ENCODE data around the gene ITGA1. TPM values are rescaled to one million over a fixed set of nuclear protein-coding genes. Genes with fewer than 3 reads are reported as not detected.

Gene ITGA1
- total and polyA plus RNA-seq, 2 of the 8 experiments (the other 6 are each of a cell fraction or from before 2014, with no cell fraction given): 2.3 to 9.0 TPM

GRCh38 chr5:52898961-52899680, 111.4 kb downstream of the ITGA1 start (continued):
- TF ChIP-seq CHD7 (IDR thresholded peaks at IDR 0.05; ENCODE audit: insufficient replicate concordance, low read length) (no peak), EZH2 (IDR thresholded peaks at IDR 0.05; ENCODE audit: low read depth, low read length, severe bottlenecking) (no peak), HDAC2 (IDR thresholded peaks at IDR 0.05; ENCODE audit: borderline replicate concordance in 1 of 2, low read depth in 2 of 2, low read length in 2 of 2) (no peak), RFX5 (IDR thresholded peaks at IDR 0.05; ENCODE audit: borderline replicate concordance, low read depth, low read length) (no peak), CTBP2 (IDR thresholded peaks at IDR 0.05; ENCODE audit: borderline replicate concordance, insufficient read depth, insufficient read length, low read length) (no peak), EP300 (IDR thresholded peaks at IDR 0.05; ENCODE audit: borderline replicate concordance in 1 of 2, low read depth in 2 of 2, low read length in 2 of 2) (no peak), SP2 (IDR thresholded peaks at IDR 0.05; ENCODE audit: low read length) (no peak), SP4 (IDR thresholded peaks at IDR 0.05; ENCODE audit: low read length) (no peak), KDM5A (IDR thresholded peaks at IDR 0.05; ENCODE audit: low read length) (no peak)
